ENCODE results near the gene ATP6V1G3.
"Not testable (repeated sequence)": the region's sequence is repeated elsewhere in the genome, so short reads cannot be mapped to it uniquely, and the experiment has no call there.

ATP6V1G3 gene

DNA sequence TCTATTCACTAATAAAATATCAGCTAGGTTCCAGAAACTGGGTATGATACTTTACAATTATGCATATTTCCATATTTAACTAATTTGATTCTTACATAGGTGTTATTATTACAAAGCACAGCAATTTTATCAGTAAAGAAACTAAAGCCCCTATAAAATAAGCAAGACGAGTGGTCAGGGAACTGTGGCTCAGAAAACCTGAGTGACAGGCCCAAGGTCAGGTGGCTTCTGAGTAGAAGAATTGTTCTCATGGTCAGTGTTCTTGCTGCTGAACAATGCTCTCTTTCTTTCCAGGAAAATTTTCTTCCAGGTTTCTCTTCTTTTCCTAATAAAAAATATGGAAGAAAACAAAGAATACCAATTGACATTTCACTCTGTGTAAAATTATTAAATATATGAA is 2.2 kb upstream of the ATP6V1G3 start:
- no peak for DNase-seq (ENCODE audit: low read depth, low spot score)

DNA sequence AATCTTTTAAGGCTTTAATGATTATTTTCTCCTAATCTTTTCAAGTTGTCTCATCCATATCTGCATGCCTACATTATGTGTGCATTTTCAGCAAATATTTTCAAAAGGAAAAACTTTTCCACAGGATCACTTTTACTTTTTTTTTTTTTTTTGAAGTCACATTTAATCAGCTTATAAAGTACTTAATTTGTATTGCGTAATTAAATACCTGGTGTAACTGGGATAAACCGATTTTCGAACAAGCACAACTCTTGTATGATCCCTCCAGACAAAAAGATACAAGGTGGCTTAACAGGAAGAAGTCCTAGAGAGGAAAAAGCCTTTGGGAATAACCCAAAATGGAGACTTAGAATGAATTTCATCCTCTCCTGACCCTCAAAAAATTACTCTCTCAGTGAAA is 1.3 kb upstream of the ATP6V1G3 start:
- DNase-seq (ENCODE audit: low read depth, low spot score) = no peak

DNA sequence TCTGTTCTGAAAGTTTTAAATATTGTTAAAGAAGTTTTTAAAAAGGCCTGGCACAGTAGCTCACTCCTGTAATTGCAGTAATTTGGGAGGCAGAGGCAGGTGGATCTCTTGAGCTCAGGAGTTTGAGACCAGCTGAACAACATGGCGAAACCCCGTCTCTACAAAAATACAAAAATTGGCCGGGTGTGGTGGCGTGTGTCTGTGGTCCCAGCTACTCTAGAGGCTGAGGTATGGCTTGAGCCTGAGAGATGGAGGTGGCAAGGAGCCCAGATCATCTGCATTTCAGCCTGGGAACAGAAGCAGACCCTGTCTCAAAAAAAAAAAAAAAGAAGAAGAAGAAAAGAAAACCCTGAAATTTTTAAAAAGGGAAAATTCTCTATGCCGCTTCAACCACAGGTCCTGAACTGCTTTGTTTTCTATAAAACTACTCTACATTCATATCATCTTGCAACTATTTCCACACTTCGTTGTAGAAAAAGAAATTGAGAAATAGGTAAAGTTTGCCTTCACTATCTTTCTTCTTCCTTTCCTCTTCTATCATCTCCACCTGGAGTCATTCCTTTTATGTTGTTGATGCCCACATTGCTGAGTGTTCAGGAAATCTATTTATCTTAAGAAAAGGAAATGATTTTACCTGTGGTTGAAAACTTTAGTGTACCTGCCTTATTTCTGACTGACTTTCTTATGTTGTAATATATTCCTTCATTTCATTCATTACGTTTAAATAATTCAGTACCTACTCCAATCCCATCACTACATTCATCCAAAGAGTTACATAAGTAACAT is 1.7 kb downstream of the ATP6V1G3 start:
- no peak for DNase-seq (ENCODE audit: low read depth, low spot score)

DNA sequence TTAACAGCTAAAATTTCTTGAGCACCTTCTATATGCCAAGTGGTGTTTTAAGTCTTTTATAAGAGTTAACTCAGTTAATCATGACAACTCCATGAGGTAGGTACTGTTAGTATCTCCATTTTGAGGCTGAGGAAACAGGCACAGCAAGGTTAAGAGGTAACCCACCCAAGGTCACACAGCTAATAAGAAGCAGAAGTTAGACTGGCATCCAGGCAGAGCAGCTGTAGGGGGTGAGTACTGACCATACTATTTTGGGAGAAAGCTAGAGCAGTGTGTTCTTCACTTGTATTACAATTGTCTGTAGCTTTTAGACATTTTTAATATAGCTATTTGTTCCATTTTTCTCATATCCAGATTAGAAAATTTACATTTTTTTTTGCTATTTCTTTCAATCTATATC is 4.8 kb downstream of the ATP6V1G3 start:
- DNase-seq (ENCODE audit: low read depth, low spot score) = no peak

DNA sequence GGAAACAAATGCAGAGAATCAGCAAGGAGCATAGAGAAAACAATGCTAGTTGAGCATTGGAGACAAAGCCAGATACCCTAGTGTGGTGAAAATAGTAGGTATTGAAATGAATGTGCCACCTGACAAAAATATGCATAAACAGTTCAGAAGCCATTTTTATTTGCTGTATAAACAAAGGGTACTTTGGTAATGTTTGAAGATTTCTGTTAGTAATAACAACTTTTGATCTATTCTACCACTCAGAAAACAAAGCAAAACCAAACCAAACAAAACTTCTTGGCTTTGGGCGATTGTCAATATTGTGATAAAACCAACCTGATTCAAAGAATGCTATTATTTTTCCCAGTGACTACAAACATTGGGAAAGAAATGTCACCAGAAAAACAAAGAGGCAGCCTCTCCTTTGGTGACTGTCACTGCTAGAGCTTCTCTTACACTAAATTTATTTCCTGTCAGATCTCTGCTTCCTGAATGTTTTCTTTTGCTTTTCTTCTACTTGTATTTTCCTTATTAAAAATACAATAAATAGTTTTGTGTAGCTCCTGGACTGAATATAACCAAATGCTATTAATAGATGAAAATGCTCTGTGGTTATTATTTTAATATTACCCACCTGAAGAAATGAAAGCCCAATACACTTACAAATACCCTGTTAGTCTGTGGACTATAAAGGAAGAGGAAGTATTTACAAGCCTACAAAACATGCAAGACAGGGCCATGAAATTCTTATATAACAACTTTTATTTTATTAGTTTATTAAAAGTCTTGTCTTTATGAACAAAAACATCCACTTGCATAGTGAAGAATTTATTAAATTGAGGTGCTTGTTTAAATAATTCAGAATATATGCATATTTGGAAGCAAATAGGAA is 5.7 kb downstream of the ATP6V1G3 start:
- no peak for DNase-seq (ENCODE audit: low read depth, low spot score)

DNA sequence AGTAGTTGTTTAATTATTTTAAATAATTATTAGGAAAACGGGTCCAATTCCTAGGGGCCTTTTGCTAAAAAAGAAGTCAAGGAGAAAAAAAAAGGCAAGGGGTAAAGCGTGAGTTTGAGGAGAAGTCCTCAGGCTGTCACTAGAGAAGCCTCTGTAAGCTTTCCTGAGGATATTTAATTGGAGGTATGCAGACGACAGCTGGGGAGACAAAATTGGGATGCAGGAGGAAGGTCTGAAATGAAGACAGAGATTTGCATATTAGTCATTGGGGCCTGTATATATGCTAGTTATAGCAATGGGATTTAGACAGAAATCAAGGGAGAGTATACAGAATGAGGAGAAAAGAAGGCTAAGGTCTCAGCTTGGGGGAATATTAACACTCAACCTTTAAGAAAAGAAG is 8.6 kb downstream of the ATP6V1G3 start:
- no peak for DNase-seq (ENCODE audit: low read depth, low spot score)

DNA sequence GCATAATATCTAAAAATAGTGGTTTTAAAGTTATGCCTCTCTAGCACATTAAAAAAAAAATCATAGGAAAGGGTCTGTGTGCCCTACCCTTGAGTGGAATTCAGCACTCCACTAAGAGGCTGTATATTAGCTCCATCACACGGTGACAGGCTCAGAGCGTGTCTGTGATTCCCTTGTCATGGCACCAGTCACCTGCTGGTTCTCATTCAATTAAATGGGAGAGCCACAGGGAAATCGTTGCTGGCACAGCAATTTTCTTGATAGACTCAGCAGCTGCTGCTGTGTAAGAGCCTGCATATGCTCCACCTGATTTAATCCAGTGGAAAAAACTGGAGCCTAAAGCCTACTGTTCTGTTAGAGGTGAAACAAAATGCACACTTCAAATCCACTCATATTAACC is 9.5 kb downstream of the ATP6V1G3 start:
- no peak for DNase-seq (ENCODE audit: low read depth, low spot score)

DNA sequence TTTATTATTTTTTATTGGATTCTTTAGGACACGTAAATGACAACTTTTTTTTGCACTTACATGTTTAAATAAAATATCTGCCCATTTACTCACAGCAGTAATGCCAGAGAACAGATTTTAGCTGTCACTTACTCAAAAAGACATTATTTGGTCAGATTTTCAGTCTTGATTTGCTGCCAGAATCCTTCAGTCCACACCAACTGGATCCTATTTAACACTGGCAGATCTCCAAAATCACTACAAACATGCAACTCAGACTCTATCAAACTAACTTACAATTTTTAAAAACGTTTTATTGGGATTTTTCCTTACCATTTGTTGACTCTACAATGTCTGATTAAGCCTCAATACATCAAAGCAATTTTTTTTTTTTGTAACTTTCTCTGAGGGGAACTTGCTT is 11.1 kb downstream of the ATP6V1G3 start:
- DNase-seq (ENCODE audit: low read depth, low spot score) = peak; percentile 59

DNA sequence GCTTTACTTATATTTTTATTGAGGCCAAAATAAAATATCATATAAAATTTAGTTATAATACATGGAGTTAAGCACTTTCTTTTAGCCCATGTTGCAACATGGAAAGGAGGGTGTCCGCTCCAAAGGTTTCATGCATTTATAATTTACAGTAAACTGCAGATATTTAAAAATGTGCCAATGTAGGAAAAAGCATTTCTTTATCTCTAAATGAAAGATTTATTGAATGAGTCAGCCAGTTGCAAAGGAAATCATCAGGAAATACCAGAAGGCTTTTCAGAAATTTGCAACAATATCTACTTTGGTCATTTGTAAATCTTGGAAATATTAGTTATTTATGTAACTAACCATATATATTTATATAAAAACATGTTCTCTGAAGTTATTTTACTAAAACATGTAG is 12.1 kb downstream of the ATP6V1G3 start:
- peak; percentile 3 for DNase-seq (ENCODE audit: low read depth, low spot score)

DNA sequence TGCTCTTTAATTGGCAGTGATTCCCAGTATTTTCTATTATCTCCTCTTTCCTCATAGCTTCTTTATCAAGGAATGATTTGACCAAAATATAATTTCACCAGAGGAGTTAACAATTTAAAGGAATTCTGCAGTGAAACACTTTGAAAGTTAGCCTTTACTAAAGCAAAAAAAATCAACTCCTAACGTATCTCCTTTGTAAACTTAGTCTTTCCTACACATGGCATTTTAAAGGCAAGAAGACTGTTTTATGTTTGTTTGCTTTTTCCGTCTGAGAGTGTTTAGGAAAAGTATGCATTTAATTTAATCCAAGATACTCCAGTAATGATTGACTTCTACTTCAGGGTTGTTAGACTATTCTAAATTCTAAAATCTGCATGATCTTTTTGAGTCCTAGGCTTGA is 15.9 kb downstream of the ATP6V1G3 start:
- no peak for DNase-seq (ENCODE audit: low read depth, low spot score)

DNA sequence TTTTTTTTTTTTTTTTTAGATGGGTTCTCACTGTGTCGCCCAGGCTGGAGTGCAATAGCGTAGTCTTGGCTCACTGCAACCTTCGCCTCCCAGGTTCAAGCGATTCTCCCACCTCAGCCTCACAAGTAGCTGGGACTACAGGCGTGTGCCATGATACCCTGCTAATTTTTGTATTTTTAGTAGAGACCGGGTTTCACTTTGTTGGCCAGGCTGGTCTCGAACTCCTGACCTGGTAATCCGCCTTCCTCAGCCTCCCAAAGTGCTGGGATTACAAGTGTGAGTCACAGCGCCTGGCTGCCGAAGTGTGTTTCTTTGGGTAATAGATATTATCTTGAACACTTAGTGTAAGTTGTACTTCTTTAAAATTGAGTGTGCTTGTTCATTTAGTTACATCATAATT is 16.4 kb downstream of the ATP6V1G3 start:
- not testable (repeated sequence) for DNase-seq (ENCODE audit: low read depth, low spot score)

DNA sequence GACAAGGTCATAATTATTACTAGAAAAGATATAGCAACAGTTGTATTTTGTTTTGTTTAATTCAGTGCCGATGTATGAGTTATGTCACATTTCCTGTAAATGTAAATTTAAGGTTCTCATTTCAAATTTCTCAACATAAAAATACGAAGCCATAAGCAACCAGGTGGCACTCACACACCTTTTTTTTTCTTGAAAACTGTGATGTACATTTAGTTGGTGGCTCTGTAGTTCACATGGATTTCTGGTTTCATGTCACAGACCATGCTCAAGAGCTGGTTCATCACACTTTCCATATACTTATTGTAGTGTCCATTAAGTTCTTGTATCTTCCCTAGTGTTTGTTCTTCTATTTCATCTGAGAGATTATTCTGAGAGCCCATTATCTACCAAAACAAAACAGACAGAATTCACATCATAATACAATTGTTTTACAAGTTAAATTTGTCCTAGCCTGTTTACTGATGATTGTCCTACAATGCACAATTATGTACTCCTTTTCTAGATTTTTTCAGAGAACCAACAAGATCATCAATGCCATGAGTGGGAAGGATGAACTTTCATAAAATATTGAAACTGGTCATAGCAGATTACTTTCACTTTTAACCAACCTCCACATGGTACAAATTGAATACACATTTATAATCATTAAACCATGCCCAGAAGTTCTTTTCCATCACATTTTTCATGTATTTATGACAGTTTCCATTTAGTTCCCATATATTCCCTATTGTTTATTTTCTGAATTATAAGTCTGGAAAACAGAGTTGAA is 17.1 kb downstream of the ATP6V1G3 start:
- no peak for DNase-seq (ENCODE audit: low read depth, low spot score)

DNA sequence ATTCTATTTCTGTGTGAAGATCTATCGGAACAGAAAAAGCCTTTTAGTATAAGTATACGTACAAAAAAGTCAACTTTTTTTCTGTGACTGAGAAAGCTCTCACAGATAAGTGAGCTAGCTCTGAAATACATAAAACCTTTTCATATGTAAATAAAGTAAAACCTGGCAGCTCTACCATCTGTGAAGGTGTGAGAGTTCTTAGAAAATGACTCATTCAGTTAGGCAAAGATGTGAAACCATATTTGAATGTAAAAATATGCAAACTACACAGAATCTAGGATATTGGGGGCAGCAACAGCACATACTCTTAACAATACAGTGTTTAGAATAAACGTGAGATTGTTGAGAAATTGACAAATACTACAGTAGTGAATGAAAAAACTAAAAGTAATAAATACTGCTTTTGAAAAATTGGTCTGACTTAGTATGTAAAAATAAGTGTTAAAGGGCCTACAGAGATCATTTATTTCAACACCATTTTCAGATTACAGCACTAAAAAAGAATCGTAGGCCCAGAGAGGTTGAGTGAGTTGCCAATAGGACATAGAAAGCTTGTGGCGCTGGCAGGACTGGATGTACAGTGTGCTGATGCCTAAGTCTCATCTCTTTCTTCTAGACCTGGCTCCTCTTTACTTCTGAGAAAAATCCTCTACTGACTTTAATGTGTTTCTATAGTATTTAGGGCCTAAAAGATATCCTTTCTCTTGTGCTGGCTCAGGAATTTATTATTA is 19.8 kb downstream of the ATP6V1G3 start:
- DNase-seq (ENCODE audit: low read depth, low spot score) = peak; percentile 36

DNA sequence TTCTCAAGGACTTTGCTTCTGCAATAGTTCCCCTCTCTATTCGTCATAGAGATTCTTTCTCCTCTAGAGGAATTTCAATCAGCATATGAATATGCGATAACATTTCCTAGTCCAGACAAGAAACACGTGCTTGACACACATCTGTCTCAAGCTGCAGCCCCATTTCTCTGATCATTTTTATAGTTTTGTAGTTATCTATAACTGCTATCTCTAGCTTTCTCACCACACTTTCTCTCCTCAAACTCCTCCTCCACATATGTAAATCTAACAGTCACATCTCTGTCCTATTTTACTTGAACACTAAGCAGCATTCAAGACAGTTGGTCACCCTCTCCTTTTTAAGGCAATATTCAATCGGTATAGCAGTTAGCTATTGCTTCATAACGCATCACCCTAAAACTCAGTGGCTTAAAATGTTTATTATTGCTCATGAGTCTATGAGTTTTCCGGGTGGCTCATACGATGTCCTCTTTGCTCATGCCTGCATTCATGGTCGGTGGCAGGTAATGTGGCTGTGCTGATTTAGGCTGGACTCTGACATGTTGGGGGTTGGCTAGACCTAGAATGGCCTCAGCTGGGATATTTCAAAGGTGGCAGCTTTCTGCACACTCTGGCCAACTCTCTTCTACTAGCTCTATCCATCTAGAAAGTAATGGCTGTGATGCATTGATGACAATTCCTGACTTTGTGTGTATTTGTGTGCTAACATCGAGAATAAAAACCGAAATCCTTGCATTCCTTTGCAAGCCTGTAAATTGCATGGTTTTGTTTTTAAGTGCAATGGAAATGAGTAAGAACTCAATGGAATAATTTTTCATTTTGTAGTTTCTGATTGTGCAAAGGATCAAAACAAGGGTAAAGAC is 20.6 kb downstream of the ATP6V1G3 start:
- DNase-seq (ENCODE audit: low read depth, low spot score) = no peak

DNA sequence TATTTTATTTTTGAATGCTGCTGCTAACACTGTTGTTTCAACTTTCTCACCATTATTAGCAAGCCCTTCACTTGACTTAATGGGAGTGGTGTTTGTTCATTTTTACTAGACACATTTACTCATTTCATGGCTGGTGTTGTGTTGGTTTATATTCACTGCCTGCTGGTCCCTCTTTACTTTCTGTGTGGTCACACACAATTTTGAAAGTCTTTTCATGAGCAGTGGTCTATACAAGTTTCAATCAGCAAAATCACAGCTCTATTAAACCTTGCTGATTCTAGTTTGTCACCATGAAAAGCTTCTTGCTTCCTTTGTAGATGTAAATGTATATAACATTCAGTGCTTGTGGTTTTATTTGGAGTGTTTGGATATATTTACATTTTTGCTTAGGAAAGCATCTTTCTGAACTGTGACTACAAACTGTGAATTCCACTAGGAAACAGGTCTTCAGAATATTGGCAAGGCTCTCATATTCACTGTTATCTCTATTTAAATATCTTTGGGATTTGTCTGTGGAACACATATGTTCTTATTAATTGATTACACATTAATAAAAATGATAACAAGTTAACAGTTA is 22.8 kb downstream of the ATP6V1G3 start:
- DNase-seq (ENCODE audit: low read depth, low spot score) = no peak

DNA sequence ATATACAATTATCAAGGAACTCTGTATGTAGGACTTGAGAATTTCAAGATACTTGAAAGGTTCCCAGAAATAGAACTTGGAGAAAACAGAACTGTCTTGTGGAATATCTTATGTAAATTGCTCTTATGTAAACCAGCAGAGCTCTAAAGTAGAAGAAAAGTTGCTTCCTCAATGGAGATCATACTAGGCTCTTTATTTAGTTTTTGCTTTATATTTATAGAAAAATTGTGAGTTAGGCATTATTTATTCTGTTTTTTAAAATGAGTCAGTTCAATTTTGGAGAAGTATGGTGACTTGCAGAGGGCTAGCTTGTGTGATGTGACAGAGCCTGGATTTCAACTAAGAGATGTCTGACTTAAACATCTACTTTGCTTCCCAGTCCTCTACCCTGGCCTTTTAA is 40.4 kb downstream of the ATP6V1G3 start:
- DNase-seq (ENCODE audit: low read depth, low spot score) = no peak

DNA sequence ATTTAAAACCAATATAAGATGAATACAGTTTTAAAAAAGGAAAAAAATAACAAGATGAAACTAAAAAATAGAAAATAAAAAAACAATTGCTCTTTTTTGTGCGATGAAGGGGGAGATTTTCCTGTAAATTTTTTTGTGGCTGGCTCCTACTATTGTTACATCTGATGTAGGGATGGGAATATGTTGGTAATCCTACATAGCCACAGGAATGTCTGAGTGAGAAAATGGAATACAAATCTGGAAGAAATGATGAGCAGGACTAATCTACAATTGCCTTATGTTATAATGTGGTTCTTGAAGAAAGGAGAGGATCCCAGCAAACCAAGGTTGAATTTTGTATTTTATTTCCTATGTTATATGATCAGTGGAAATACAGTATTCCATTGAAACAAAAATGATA is 40.9 kb downstream of the ATP6V1G3 start:
- DNase-seq (ENCODE audit: low read depth, low spot score) = peak; percentile 26

DNA sequence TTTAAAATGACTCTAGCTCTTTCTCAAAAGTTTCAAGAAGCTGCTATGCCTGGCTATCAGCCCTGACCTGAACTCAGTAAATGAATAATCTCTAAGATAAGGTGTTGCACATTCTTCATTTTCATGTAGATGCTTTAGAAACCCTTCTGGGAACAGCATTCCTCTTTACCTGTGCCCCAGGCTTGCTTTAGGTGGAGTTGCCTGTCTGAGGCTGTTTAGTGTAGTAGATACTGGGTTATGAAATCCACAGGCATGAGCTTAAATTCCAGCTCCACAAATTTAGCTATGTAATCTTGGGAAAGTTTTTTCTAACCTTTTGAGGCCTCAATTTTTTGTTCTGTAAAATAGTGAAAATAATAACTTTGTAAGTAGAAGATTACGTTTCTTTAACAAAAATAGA is 41.6 kb downstream of the ATP6V1G3 start:
- DNase-seq (ENCODE audit: low read depth, low spot score) = peak; percentile 22

DNA sequence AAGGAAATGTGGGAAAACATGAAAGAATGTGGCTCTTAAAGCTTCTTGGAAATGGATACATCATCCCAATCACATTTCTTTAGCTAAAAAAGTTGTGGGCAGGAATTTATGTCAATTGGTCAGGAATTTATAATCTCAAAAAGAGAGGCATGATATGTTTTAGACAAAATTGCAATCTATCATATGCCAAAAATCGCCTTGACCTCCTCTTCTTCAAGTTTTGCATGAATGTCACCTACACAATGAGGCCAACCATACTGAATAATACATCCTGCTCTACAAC is 42.4 kb downstream of the ATP6V1G3 start:
- no peak for DNase-seq (ENCODE audit: low read depth, low spot score)

DNA sequence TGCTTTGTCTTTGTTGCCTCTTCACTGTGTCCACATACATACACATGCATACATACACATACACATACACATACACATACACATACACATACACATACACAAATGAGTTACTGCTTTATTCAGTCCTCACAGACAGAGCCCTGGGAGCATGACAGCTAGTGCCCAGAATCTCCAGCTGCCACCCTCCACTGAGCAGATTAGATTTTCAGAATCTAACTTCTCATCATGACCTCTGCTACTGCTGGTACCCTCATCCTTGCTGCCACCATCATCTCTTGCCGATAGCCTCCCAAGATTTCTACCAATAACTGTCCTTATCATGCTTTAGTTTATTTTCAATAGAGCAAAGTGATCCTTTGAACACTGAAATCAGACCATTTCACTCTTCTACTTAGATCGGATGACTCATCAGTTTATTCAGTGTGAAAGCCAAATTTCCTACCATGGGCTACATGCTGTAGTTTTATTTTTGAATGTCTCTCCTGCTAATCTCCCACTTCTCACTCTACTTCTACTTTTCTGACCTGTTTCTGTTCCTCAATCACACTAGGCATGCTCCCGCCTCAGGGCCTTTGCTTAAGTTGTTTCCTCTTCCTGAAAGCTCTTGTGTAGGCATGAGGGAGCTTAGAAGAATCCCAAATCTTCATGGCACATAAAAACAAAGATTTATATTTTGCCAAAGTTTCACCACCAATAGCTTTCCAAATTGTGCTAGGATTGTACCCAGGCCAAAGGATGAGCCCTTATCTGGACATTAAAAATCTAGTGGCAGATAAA is 43.0 kb downstream of the ATP6V1G3 start:
- DNase-seq (ENCODE audit: low read depth, low spot score) = peak; percentile 68

All from astrocyte of the hippocampus (primary cell).